Diencephalon (tissue), 1 donor: Measurements from ENCODE around the gene GATA1. TPM values are rescaled to one million over a fixed set of nuclear protein-coding genes. Genes with fewer than 3 reads are reported as not detected.

ENCODE experiments used
- small RNA-seq: library from RNA; depleted of rRNA; stranded (forward); fragments of <200 nt; gene quantifications from one replicate; pipeline ENCODE3, GENCODE V24; 2014
- total RNA-seq: library from RNA; depleted of rRNA; stranded (reverse); fragments of >200 nt; gene quantifications from one replicate; pipeline ENCODE4 v1.2.3, GENCODE V29; 2014

Gene GATA1
- total RNA-seq: not detected

DNA sequence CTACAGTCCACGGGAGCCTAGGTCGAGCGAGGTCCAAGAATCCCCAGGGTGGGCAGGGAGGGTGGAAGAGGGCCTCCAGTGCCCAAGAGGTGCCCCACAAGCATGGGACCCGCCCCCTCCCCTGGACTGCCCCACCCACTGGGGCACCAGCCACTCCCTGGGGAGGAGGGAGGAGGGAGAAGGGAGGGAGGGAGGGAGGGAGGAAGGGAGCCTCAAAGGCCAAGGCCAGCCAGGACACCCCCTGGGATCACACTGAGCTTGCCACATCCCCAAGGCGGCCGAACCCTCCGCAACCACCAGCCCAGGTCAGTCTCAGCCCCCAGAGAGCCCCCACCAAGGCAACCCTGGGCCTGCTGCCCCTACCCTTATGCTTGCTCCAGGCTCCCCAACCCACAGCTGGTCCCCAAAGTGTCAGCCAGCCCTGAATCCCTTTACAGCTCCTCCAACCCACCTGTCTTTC, at the start of gene GATA1:
Gene GATA1 (plus strand): TSS at position 250 of the 460 bp plus-strand sequence. CDS start 4,520 bp downstream, outside the sequence.

GRCh38 chrX:48761674-48762471, 24.5 kb upstream of the GATA1 start, which contains the start of gene GLOD5:
Gene GLOD5, plus strand, starts transcription at chrX:48761747. Its CDS starts 44 bp downstream, at chrX:48761791.

GRCh38 chrX:48801280-48802088, 15.1 kb downstream of the GATA1 start, which contains the start of gene HDAC6:
Gene HDAC6, plus strand, starts transcription at chrX:48802067. Its CDS starts 626 bp downstream, at chrX:48802693.

DNA sequence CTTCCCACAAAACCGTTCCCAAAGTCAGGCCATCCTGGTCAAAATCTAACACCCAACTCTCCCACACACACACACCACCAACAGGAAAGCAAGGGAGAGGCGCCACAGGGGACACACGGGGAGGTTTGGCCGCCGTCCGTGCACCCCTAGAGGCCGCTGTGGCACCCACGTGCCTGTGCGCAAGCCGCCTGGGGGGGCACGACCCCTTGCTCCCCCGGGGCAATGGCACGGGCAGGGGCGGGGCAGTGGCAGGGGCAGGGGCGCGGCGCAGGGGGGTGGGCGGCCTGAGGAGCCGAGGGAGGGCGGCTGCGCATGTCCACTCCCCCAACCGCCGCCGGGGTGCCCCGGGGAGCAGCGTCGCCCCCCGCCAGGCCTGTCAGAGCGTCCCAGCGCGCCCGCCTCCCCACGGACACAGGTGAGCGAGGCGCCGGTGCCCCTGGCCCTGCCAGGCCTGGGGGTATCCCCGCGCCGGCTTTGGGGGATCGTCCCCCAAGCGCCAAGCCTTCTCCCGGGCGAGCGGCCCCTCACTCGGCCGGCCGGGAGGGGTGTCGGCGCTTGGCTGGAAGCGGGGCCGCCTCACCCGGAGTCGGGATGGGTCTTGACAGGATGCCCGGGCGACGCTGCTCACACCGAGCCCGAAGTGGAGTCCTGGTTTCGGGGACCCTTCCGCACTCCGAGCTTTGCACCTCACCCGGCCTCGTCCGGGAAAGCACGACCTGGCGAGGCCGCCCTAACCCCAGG, 39.9 kb downstream of the GATA1 start, which contains the start of gene ERAS:
Gene ERAS (plus strand): TSS at position 379 of the 741 bp plus-strand sequence. CDS start 2,611 bp downstream, outside the sequence.

DNA sequence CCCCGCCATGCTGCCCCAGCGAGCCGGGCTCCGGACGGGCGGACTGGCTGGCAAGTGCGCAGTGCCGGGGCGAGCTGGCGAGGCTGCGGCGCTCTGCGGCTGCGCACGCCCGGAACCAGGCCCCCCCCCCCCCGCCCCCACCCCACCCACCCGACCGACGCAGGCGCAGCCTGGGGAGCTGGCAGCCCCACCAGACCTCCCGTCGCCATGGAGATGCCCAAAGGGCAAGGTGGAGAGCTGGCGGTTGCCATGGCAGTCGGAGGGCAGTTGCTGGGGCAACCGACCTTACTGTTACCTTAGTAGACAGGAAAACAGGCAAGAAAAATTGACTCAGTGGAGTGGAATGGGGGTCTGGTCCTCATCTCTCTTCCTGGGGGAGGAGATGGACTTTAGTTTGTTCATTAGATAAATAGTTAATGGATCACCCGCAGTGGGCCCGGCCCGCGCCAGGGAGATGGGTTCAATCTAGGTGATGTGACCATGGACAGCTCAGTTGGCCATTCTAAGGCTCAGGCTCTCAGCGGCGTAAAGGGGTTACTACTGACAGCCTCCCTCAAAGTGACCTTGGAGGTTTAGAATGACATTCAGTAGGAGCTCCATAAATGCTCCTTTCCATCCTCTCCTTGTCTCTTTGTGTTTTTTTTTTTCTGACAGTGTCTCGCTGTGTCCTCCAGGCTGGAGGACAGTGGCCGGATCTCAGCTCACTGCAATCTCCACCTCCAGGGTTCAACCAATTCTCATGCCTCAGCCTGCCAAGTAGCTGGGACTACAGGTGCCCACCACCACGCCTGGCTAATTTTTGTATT, 49.3 kb downstream of the GATA1 start, which contains the start of gene PCSK1N:
Gene PCSK1N (minus strand): TSS at position 87 of the 806 bp plus-strand sequence. CDS start 78 bp downstream, at position 9.

Small RNAs within 50 kb of the gene (small RNA-seq; reads per million reads assigned to genes)
- not detected for gene RNU6-29P

Other genes with a start within 250 kb of the GATA1 start
- 7.4 TPM for gene TBC1D25, start 246.9 kb upstream of the GATA1 start, total RNA-seq
- gene RBM3, start 212.1 kb upstream of the GATA1 start, total RNA-seq: 137 TPM
- gene WDR13, start 189.1 kb upstream of the GATA1 start, total RNA-seq: 57.0 TPM
- 0.69 TPM for gene WAS, start 102.8 kb upstream of the GATA1 start, total RNA-seq
- gene SUV39H1, start 89.9 kb upstream of the GATA1 start, total RNA-seq: 3.0 TPM
- gene GLOD5, start 24.8 kb upstream of the GATA1 start, total RNA-seq: not detected
- 87.2 TPM for gene HDAC6, start 15.5 kb downstream of the GATA1 start, total RNA-seq
- 0.92 TPM for gene ERAS, start 39.9 kb downstream of the GATA1 start, total RNA-seq
- gene PCSK1N, start 49.0 kb downstream of the GATA1 start, total RNA-seq: 157 TPM
- gene TIMM17B, start 111.2 kb downstream of the GATA1 start, total RNA-seq: 30.0 TPM
- gene PQBP1, start 111.3 kb downstream of the GATA1 start, total RNA-seq: 40.1 TPM
- 12.5 TPM for gene SLC35A2, start 125.1 kb downstream of the GATA1 start, total RNA-seq
- gene PIM2, start 132.4 kb downstream of the GATA1 start, total RNA-seq: 11.5 TPM
- 29.3 TPM for gene OTUD5, start 171.0 kb downstream of the GATA1 start, total RNA-seq
- gene KCND1, start 185.3 kb downstream of the GATA1 start, total RNA-seq: 4.2 TPM
- 38.8 TPM for gene GRIPAP1, start 215.7 kb downstream of the GATA1 start, total RNA-seq